SK-N-SH treated with all-trans-retinoic acid at 6 μM for 48 hours (cell line): ENCODE results near the gene CACTIN.

ENCODE experiments used
- ARNTL ChIP-seq: fragments of 450-650 bp; formaldehyde crosslinking; IDR thresholded peaks from 2 replicates; pipeline ENCODE4 v1.5.0; 2020; ENCODE audit warnings: low read depth, mild to moderate bottlenecking, moderate library complexity, borderline replicate concordance
- GLIS3 ChIP-seq: fragments of 250-450 bp; sonication (Bioruptor Pico); IDR thresholded peaks from 2 replicates; pipeline ENCODE4 v1.5.0; 2020; ENCODE audit warnings: mild to moderate bottlenecking, moderate library complexity
- OSR1 ChIP-seq: fragments of 250-450 bp; sonication (Bioruptor Pico); IDR thresholded peaks from 2 replicates; pipeline ENCODE4 v1.8.0; 2022; ENCODE audit warnings: moderate library complexity, mild to moderate bottlenecking, inconsistent platforms
- PATZ1 ChIP-seq: fragments of 250-450 bp; sonication (Bioruptor Pico); IDR thresholded peaks from 2 replicates; pipeline ENCODE4 v1.8.0; 2020; ENCODE audit warnings: mild to moderate bottlenecking, moderate library complexity, borderline replicate concordance
- ZNF565 ChIP-seq: fragments of 450-650 bp; formaldehyde crosslinking; conservative IDR thresholded peaks from 2 replicates; pipeline ENCODE4 v1.5.0; 2020; ENCODE audit warnings: low read depth, mild to moderate bottlenecking, moderate library complexity
- ZNF70 ChIP-seq: fragments of 450-650 bp; formaldehyde crosslinking; IDR thresholded peaks from 2 replicates; pipeline ENCODE4 v1.5.0; 2020; ENCODE audit warnings: mild to moderate bottlenecking, moderate library complexity
- TF ChIP-seq, protein P1 (sequence below): fragments of 250-450 bp; sonication (Bioruptor Pico); IDR thresholded peaks from 2 replicates; pipeline ENCODE4 v1.5.1; 2021; ENCODE audit warnings: mild to moderate bottlenecking, moderate library complexity

- TF ChIP-seq PATZ1 (no peak), ARNTL (no peak), OSR1 (no peak), ZNF565 (CRISPR knock-in tag) (no peak), ZNF70 (no peak), GLIS3 (no peak)
- TF ChIP-seq, protein P1, sequence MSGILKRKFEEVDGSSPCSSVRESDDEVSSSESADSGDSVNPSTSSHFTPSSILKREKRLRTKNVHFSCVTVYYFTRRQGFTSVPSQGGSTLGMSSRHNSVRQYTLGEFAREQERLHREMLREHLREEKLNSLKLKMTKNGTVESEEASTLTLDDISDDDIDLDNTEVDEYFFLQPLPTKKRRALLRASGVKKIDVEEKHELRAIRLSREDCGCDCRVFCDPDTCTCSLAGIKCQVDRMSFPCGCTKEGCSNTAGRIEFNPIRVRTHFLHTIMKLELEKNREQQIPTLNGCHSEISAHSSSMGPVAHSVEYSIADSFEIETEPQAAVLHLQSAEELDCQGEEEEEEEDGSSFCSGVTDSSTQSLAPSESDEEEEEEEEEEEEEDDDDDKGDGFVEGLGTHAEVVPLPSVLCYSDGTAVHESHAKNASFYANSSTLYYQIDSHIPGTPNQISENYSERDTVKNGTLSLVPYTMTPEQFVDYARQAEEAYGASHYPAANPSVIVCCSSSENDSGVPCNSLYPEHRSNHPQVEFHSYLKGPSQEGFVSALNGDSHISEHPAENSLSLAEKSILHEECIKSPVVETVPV (CRISPR knock-in tag), result no peak
These were observed 5.6 kb downstream of the CACTIN start for GRCh38 chr19:3620817-3621547.
